NCI-H460 (cell line): ENCODE data around the gene TSPAN10. TPM values are rescaled to one million over a fixed set of nuclear protein-coding genes. Genes with fewer than 3 reads are reported as not detected.

Experiments used
- DNase-seq: peaks from one replicate; pipeline ENCODE4 v3.0.0-alpha.2; 2016; ENCODE audit warnings: low read depth; ENCODE audit errors: extremely low read depth
- small RNA-seq, 2 experiments: library from RNA; depleted of rRNA; stranded (forward); fragments of <200 nt; gene quantifications; one replicate each; pipeline ENCODE3, GENCODE V24; 2014
- total RNA-seq: library from RNA; depleted of rRNA; stranded (reverse); fragments of >200 nt; shearing (Covaris generic); gene quantifications from 2 replicates; pipeline ENCODE4 v1.2.3, GENCODE V29; 2014; rRNA removed

Gene TSPAN10
- total RNA-seq, 1 experiment from 2014 or later: 0.42 TPM

GRCh38 chr17:81685108-81685507 lies 48.1 kb downstream of the TSPAN10 start:
- DNase-seq: no peak

- DNase-seq: no peak
Observed at GRCh38 chr17:81686614-81687013, 49.6 kb downstream of the TSPAN10 start.

- no peak for DNase-seq
Observed at GRCh38 chr17:81687770-81688541, 51.0 kb downstream of the TSPAN10 start.

GRCh38 chr17:81688616-81689015 lies 51.6 kb downstream of the TSPAN10 start:
- no peak for DNase-seq

- no peak for DNase-seq
Observed at GRCh38 chr17:81690066-81690465, 53.1 kb downstream of the TSPAN10 start.

- DNase-seq: no peak
Observed at GRCh38 chr17:81690549-81690948, 53.6 kb downstream of the TSPAN10 start.

- no peak for DNase-seq
Observed at GRCh38 chr17:81691196-81691595, 54.2 kb downstream of the TSPAN10 start.

- DNase-seq: no peak
Observed at GRCh38 chr17:81691608-81692007, 54.6 kb downstream of the TSPAN10 start.

GRCh38 chr17:81693509-81694210 lies 56.7 kb downstream of the TSPAN10 start:
- no peak for DNase-seq

GRCh38 chr17:81694810-81695209 lies 57.8 kb downstream of the TSPAN10 start:
- DNase-seq: no peak

GRCh38 chr17:81695211-81695610 lies 58.2 kb downstream of the TSPAN10 start:
- DNase-seq: no peak

- DNase-seq: no peak
Observed at GRCh38 chr17:81695801-81696200, 58.8 kb downstream of the TSPAN10 start.

GRCh38 chr17:81696218-81696941 lies 59.4 kb downstream of the TSPAN10 start:
- no peak for DNase-seq

- no peak for DNase-seq
Observed at GRCh38 chr17:81697261-81698044, 60.5 kb downstream of the TSPAN10 start.

Small RNA genes within 50 kb of the gene (small RNA-seq; reads per million reads assigned to genes)
- gene MIR6786: 0 reads per million in 2 experiments

Other genes starting within 250 kb of the TSPAN10 start
- 6.0 and 6.7 TPM in 2 replicates for gene BAHCC1, start 241.7 kb upstream of the TSPAN10 start, total RNA-seq
- gene ACTG1, start 124.4 kb upstream of the TSPAN10 start, total RNA-seq: 2,788 and 3,093 TPM in 2 replicates
- gene FSCN2, start 108.8 kb upstream of the TSPAN10 start, total RNA-seq: 0.46 and 0.62 TPM in 2 replicates
- gene FAAP100, start 84.8 kb upstream of the TSPAN10 start, total RNA-seq: 13.0 and 15.4 TPM in 2 replicates
- gene NPLOC4, start 84 bp upstream of the TSPAN10 start, total RNA-seq: 57.1 and 69.9 TPM in 2 replicates
- not detected in 2 replicates for gene PDE6G, start 19.3 kb downstream of the TSPAN10 start, total RNA-seq
- 47.5 and 60.0 TPM in 2 replicates for gene OXLD1, start 29.4 kb downstream of the TSPAN10 start, total RNA-seq
- gene CCDC137, start 29.5 kb downstream of the TSPAN10 start, total RNA-seq: 20.3 and 21.7 TPM in 2 replicates
- 35.3 and 36.4 TPM in 2 replicates for gene ARL16, start 46.6 kb downstream of the TSPAN10 start, total RNA-seq
- gene HGS, start 46.8 kb downstream of the TSPAN10 start, total RNA-seq: 57.5 and 57.9 TPM in 2 replicates
- gene MRPL12, start 66.2 kb downstream of the TSPAN10 start, total RNA-seq: 33.7 and 38.1 TPM in 2 replicates
- 9.4 and 12.6 TPM in 2 replicates for gene SLC25A10, start 75.1 kb downstream of the TSPAN10 start, total RNA-seq
- 0.40 and 0.58 TPM in 2 replicates for gene GCGR, start 167.0 kb downstream of the TSPAN10 start, total RNA-seq
- 25.6 and 31.7 TPM in 2 replicates for gene MCRIP1, start 196.1 kb downstream of the TSPAN10 start, total RNA-seq
- not detected in 2 replicates for gene PPP1R27, start 197.9 kb downstream of the TSPAN10 start, total RNA-seq
- gene P4HB, start 223.3 kb downstream of the TSPAN10 start, total RNA-seq: 800 and 860 TPM in 2 replicates
- gene ARHGDIA, start 234.1 kb downstream of the TSPAN10 start, total RNA-seq: 175 and 178 TPM in 2 replicates